Putamen (tissue), 1 donor: Measurements from ENCODE around the gene HPS6.

Experiments used
- DNase-seq: peaks from one replicate; pipeline ENCODE4 v3.0.0-alpha.2; 2016; ENCODE audit warnings: low spot score

Gene HPS6

DNA sequence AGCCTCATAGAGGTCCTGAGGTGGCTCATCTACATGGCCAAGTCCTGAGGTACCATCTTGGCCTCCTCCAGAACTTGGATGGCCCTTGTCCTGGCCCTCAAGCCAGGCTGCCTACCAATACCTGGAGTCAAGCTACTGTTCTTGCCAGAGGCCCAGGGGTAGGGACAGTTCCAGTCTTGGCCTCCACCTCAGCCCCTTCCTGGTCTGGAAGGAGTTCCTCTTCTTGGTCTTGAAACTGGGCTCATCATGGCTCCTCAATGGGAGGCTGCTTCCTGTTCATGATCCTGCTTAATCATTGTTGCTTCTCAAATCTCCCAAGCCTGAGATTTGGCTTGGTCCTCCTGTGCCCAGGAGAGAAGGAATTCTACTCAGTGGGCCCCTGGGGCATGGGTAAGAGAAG lies 3.9 kb downstream of the HPS6 start:
- DNase-seq = no peak

DNA sequence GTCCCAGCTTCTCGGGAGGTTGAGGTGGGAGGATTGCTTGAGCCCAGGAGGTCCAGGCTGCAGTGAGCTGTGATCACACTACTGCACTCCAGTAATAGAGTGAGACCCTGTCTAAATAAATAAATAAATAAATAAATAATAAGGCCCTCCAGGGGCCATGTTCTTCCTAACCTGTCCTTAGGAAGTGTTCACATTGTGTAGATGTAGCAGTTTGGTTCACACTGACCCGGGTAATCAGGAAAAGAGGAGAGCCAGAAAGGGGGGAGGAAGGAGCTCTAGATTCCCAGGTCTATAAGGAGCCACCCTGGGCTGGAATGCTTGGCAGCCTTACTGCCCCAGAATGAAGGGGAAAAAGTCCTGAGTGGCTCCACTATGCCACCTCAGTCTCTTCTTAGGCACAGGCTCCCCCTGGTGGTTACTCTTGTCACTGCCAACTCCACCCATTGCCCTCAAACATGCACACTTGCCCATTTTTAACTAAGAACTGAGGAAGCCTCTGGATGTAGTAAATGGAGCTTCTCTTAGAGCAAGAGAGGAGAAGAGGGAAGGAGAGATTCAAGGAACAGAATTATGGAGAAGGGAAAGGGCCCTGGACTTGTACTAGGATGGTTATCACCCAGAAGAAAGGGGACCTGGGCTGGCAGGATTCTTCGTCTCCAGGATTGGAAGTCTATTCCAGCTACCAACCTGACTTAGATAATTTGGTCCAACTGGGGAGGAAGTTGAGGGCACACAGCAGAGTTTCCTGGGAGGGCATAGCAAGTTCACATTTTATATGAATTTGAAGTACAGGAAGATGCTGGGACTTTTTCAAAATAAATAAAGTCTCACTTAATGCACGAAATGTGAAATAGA lies 7.8 kb downstream of the HPS6 start:
- DNase-seq = peak; percentile 77

DNA sequence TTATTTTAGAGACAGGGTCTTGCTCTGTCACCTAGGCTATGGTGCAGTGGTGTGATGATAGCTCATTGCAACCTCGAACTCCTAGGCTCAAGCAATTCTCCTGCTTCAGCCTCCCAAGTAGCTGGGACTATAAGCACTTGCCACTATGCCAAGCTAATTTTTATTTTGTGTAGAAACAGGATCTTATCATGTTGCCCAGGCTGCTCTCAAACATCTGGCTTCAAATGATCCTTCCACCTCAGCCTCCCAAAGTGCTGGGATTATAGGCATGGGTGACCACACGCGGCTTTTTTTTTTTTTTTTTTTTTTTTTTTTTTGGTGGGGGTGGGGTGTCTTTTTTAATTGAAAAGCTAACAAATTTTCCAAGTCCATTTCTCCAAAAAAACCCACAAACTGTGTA lies 18.4 kb downstream of the HPS6 start:
- DNase-seq = no peak

GRCh38 chr10:102085336-102085735 lies 20.2 kb downstream of the HPS6 start:
- DNase-seq = no peak

DNA sequence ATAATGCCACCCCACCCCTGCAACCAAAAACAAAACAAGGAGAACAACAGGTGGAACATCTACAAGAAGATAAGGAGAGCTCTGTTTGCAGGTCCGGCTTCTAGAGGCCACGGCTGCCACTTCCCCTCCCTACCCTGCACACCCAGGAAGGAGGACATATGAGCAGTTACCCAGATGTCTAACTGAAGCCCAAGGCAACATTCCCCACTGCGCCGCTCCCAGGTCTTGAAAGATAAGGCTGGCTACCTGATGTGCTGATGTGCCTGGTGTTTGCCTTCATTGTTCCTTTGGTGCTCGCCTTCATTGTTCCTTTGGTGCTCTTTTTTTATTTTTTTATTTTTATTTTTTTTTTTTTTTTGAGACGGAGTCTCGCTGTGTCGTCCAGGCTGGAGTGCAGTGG lies 21.0 kb downstream of the HPS6 start:
- DNase-seq = no peak

- DNase-seq = no peak
Observed at GRCh38 chr10:102090772-102091171, 25.6 kb downstream of the HPS6 start.

- DNase-seq = no peak
Observed at GRCh38 chr10:102096449-102096848, 31.3 kb downstream of the HPS6 start.

DNA sequence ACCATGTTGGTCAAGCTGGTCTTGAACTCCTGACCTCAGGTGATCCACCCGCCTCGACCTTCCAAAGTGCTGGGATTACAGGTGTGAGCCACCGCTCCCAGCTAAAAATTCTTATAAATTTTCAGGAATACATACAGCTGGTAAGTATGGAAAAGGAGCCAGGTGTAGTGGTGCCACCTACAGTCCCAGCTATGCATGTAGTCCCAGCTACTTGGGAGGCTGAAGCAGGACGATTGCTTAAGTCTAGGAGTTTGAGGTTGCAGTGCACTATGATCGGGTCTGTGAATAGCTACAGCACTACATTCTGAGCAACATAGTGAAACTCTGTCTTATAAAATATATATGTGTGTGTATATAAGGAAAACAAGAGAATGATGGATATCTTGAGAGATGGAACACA lies 36.0 kb downstream of the HPS6 start:
- DNase-seq = no peak

GRCh38 chr10:102102421-102102820 lies 37.3 kb downstream of the HPS6 start:
- DNase-seq = no peak

DNA sequence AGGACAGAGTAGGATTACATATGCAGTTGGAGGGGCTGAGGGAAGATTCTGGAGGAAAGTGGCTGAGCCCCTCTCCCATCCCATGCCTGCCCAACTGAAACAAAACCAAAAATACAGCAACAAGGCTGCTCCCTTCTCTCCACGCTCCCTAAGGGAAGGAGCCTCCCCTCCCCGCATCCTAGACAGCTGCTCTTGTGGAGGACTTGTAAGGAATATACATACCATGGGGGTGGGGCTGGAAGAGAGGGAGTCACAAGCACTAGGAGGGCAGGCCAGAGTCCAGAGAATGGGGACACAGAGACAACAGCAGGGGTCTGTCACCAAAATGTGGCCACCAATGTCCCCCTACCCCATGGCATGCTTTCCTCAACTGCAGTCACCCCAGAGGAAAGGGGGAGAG lies 41.8 kb downstream of the HPS6 start:
- DNase-seq = no peak

GRCh38 chr10:102109166-102110116 lies 44.3 kb downstream of the HPS6 start:
- peak; percentile 77 for DNase-seq

GRCh38 chr10:102111276-102111675 lies 46.1 kb downstream of the HPS6 start:
- DNase-seq = no peak

DNA sequence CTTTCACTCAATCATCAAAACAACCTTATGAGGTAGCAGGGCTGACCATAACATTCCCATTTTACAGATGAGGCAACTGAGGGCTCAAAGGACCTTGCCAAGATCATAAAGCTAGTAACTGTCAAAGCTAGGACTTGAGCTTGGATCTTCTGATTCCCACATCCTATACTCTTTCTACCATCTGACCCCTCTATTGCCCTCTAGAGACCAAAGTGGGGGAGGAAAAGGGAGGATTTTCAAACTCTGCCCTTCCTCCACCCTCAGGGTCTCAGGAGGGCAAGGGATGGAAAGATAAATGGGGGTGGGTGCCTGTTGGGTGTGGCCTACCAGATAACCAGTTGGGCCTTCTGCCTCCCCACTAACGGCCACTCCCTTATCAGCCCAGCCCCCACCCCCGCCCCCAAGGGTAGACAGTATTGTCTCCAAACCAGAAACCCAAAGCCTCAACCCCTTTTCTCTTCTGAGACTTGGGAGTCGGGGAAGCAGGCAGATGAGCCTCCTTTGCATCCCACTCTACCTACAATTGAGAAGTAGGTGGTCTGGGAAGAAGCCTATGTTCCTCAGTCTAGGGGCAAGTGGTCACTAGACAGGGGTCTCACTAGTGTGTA lies 47.2 kb downstream of the HPS6 start:
- DNase-seq = no peak

DNA sequence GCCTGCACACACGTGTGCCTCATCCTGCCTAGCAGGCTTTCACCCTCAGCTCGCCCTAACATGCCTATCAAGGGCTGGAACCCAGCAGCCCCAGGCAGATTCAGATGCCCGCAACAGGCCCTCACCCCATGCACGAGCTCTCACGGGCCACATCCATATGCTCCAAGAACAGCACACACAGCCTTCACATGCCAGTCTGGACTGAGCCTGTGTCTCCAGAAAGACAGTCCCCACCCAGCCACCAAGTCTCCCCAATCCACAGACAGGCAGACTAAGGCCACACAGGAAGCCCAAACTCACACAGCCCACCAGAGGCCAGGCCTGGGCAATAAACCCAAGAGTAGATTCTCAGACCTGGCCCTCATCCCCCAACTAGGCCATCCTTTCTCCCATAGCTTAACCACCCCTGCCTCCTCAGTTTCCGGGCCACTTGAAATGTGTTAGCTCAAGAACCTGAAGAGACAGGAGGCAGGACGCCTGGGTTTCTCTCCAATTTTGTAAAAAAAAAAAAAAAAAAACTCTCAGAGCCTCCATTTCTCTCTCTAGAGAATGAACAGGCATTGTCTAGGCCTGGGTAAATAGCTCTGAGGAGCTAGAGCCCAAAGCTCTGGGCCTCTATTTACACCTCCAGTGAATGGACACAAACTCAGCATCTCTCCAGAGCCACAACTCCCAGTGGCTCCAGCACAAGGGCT lies 48.3 kb downstream of the HPS6 start:
- no peak for DNase-seq

DNA sequence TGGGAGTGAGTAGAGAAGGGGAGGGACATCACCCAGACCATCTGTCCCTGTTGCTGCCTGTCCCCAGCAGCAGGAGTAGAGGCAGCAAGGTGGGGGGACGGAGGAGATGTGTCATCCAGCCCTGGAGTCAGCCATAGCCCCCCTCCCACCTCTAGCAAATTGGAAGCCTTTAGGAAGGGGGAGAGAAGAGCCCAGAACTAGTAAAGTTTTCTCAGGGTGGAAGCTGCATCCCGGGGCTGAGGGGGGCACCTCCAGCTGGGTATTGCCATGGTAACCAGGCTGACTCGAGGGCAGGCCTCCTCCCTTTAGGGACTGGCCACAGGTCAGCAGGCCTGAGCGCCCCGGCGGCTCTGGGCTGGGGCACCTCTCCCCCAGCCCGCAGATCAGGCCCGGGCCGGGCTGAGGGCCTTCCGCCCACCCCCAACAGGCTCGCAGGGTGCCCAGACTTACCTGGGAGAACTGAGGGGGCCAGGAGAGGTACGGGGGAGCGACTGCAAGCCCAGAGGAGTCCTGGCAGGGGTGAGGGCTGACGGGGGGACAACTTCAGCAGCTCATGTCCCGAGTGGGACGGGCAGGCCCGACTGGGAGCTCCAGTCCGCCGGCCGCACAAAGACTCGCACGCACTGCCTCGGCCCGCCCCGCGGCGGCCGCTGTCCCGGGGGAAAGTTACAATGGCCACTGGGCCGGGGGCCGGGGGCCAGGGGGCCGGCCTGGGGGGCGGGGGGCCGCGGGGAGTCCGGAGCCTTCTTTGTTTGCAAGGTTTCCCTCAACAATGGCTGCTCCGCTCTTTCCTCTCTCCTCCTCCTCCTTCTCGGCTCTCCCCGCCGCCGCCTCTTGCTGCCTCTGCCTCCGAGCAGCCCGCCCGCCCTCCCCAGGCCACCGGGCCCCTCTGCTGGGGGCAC lies 49.1 kb downstream of the HPS6 start:
- DNase-seq = no peak

GRCh38 chr10:102114861-102115618 lies 49.9 kb downstream of the HPS6 start:
- DNase-seq = peak; percentile 96

DNA sequence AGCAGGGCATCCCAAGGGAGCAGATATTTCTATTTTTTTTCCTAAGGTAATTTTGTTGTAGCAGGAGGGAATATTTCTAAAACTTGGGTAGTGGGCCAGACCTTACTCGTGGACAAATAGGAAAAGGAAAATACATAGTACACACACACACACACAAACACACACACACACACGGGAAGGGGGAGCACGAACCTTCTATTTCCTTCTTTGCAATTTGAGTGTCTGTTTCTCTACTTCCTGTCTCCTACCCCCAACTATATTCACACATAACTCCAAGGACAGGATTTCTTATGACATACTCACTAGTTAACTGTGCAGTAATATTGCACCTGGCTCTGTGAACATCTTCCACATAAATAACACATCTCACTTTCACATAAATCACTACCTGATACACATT lies 50.6 kb downstream of the HPS6 start:
- DNase-seq = no peak

DNA sequence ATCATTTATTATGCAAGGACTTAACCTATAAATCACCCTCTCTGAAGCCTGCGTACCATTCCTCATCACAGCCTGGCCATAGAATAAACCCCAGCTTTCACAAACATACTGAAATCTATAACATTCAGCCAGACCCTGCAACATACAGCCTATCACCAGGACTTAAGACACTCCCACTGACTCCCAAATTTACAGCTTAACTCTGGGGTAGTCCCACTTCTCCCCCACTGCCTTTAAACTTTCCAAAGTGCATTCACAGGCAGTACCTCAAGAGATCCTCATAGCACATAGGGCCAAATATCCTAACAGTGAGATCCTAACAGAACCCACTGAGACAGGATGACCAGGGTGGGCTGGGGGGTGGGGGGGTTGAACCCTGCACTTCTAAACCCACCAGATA lies 51.5 kb downstream of the HPS6 start:
- DNase-seq = no peak
